Thymus (tissue), 11 donors: ENCODE data around the gene SIGLEC11. TPM values are rescaled to one million over a fixed set of nuclear protein-coding genes. Genes with fewer than 3 reads are reported as not detected.

Experiments used
- DNase-seq, 9 donors: peaks; one replicate each; pipeline ENCODE4 v3.0.0-alpha.2; 2013; ENCODE audit warnings: low spot score in 9 of 9, low read depth in 6 of 9, missing footprints in 1 of 9
- H3K27ac ChIP-seq, 2 donors: one replicate each; pipeline ENCODE4 v1.5.1; 2013; ENCODE audit warnings: control low read depth in 1 of 2, low read depth in 1 of 2, low read length in 1 of 2, mild to moderate bottlenecking in 1 of 2, moderate library complexity in 1 of 2
- H3K27me3 ChIP-seq, 2 donors: one replicate each; pipeline ENCODE4 v1.5.1; 2013; ENCODE audit warnings: low read length in 1 of 2; ENCODE audit not compliant: control insufficient read depth in 2 of 2, insufficient read depth in 1 of 2
- H3K36me3 ChIP-seq, 2 donors: one replicate each; pipeline ENCODE4 v1.5.1; 2013; ENCODE audit warnings: low read length in 1 of 2, mild to moderate bottlenecking in 1 of 2, moderate library complexity in 1 of 2; ENCODE audit not compliant: control insufficient read depth in 2 of 2, insufficient read depth in 2 of 2
- H3K4me1 ChIP-seq, 2 donors: one replicate each; pipeline ENCODE4 v1.5.1; 2013; ENCODE audit warnings: low read length in 2 of 2; ENCODE audit not compliant: control insufficient read depth in 2 of 2, insufficient read depth in 2 of 2
- H3K4me3 ChIP-seq, 2 donors: one replicate each; pipeline ENCODE4 v1.5.1; 2013; ENCODE audit warnings: low read length in 2 of 2, control low read depth in 1 of 2, mild to moderate bottlenecking in 1 of 2
- H3K9me3 ChIP-seq, 2 donors: one replicate each; pipeline ENCODE4 v1.5.1; 2013; ENCODE audit warnings: low read length in 1 of 2, mild to moderate bottlenecking in 1 of 2; ENCODE audit not compliant: control insufficient read depth in 2 of 2, insufficient read depth in 1 of 2
- WGBS: extraction: QIAGEN DNeasy Blood & Tissue Kit; methylation state at CpG from one replicate; pipeline ENCODE4 v1.1.7; 2013; 5-methylcytosine and 5-hydroxymethylcytosine counted together
- polyA plus RNA-seq: library from polyadenylated mRNA; stranded (reverse); fragments of 200-250 nt; gene quantifications from one replicate; pipeline ENCODE4 v1.2.3, GENCODE V29; 2013
- total RNA-seq: library from RNA; stranded (reverse); fragments of 120-200 nt; gene quantifications from one replicate; pipeline ENCODE4 v1.2.4, GENCODE V29; 2013
- donor health status: healthy.

The SIGLEC11 gene
- total and polyA plus RNA-seq, 2 donors: 0.14 to 0.98 TPM

- DNase-seq: no peak
- peaks cover 0 to 11% of the 10 kb centered on the region in 2 donors for H3K4me1 ChIP-seq
- H3K4me3 ChIP-seq: no peak overlapping the region
- 97% methylated on average over 23 of the region's 23 CpGs for WGBS
- H3K27ac ChIP-seq: no peak overlapping the region
- peaks cover 52 to 58% of the 10 kb centered on the region in 2 donors for H3K36me3 ChIP-seq
- no peaks in the 10 kb centered on the region for H3K27me3 ChIP-seq
- H3K9me3 ChIP-seq: no peaks in the 10 kb centered on the region
Measured at GRCh38 chr19:49907745-49908446, 53.1 kb downstream of the SIGLEC11 start.

DNA sequence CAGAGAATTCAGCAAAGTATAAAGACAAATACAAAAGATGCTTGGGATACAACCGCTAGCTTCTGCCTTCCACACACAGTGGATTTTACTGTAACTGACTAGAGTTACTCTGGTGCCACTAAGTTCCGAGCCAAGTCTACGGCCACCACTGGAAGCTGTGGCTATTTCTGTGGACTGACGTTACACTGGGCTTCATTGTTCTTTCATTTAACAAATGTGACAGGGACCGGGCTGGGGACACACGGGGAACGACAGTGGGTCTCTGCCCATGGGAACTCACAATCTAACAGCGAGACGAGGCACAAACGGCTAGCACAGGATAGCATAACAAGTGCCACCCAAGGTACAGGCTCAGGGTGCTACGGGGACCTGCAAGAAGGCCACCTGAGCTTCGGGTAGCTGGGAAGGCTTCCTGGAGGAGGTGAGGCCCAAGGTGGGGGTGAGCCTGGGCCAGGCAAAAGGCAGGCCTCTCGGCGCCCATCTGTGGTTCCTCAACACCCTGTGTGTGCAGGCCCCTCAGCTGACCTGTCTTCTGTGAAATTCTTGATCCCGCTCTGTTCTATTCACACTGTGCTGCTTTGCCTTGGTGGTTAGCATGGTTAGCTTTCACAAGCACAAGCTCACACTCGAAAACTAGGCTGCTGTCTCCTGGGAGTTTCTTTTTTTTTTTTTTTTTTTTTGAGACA lies 54.0 kb downstream of the SIGLEC11 start:
- DNase-seq: no peak
- H3K4me3 ChIP-seq: no peak overlapping the region
- H3K9me3 ChIP-seq: no peaks in the 10 kb centered on the region
- H3K4me1 ChIP-seq: peaks cover 0 to 11% of the 10 kb centered on the region in 2 donors
- no peak overlapping the region for H3K27ac ChIP-seq
- no peaks in the 10 kb centered on the region for H3K27me3 ChIP-seq
- WGBS: 94% methylated on average over 16 of the region's 16 CpGs
- peaks cover 46 to 51% of the 10 kb centered on the region in 2 donors for H3K36me3 ChIP-seq

DNA sequence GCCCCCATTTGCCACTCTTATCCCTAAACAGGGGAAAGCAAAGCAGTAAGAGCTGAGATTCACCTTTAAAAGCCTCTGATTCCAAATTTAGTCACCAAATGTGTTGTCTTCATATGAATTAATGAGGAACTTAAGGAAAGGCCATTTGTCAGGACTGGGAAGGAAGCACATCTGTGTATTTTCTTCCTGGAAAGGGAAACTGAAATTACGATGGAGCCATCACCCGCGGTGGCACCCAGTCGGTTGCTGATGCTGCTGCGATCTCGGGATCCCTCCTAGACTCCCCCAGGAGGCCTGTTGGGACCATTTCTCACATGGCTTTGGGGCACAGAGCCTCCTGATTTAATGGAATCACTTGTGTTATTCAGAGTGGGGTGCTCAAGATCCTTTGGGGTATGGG lies 56.8 kb downstream of the SIGLEC11 start:
- H3K4me1 ChIP-seq: no peaks in the 10 kb centered on the region
- WGBS: 9% methylated on average over 6 of the region's 6 CpGs
- H3K4me3 ChIP-seq: no peak overlapping the region
- no peak overlapping the region for H3K27ac ChIP-seq
- H3K36me3 ChIP-seq: peaks cover 29 to 32% of the 10 kb centered on the region in 2 donors
- DNase-seq: no peak
- no peaks in the 10 kb centered on the region for H3K27me3 ChIP-seq
- no peaks in the 10 kb centered on the region for H3K9me3 ChIP-seq

Other genes with a start within 250 kb of the SIGLEC11 start
- gene TSKS, start 197.9 kb downstream of the SIGLEC11 start, total RNA-seq: 2.6 TPM
- 2.4 TPM for gene TSKS, start 197.9 kb downstream of the SIGLEC11 start, polyA plus RNA-seq
- gene AP2A1, start 194.2 kb downstream of the SIGLEC11 start, total RNA-seq: 16.5 TPM
- 26.5 TPM for gene AP2A1, start 194.2 kb downstream of the SIGLEC11 start, polyA plus RNA-seq
- 16.6 TPM for gene FUZ, start 147.9 kb downstream of the SIGLEC11 start, total RNA-seq
- gene FUZ, start 147.9 kb downstream of the SIGLEC11 start, polyA plus RNA-seq: 20.9 TPM
- 7.6 TPM for gene MED25, start 142.9 kb downstream of the SIGLEC11 start, total RNA-seq
- 48.0 TPM for gene MED25, start 142.9 kb downstream of the SIGLEC11 start, polyA plus RNA-seq
- gene PTOV1, start 110.0 kb downstream of the SIGLEC11 start, total RNA-seq: 63.6 TPM
- 125 TPM for gene PTOV1, start 110.0 kb downstream of the SIGLEC11 start, polyA plus RNA-seq
- 28.4 TPM for gene PNKP, start 93.6 kb downstream of the SIGLEC11 start, total RNA-seq
- 85.3 TPM for gene PNKP, start 93.6 kb downstream of the SIGLEC11 start, polyA plus RNA-seq
- 4.4 TPM for gene AKT1S1, start 83.8 kb downstream of the SIGLEC11 start, total RNA-seq
- 27.9 TPM for gene AKT1S1, start 83.8 kb downstream of the SIGLEC11 start, polyA plus RNA-seq
- 2.9 TPM for gene TBC1D17, start 83.5 kb downstream of the SIGLEC11 start, total RNA-seq
- gene TBC1D17, start 83.5 kb downstream of the SIGLEC11 start, polyA plus RNA-seq: 69.7 TPM
- 8.6 TPM for gene IL4I1, start 64.3 kb downstream of the SIGLEC11 start, total RNA-seq
- 11.5 TPM for gene IL4I1, start 64.3 kb downstream of the SIGLEC11 start, polyA plus RNA-seq
- gene ATF5, start 32.0 kb downstream of the SIGLEC11 start, total RNA-seq: 16.0 TPM
- 53.9 TPM for gene ATF5, start 32.0 kb downstream of the SIGLEC11 start, polyA plus RNA-seq
- 46.7 TPM for gene NUP62, start 31.7 kb downstream of the SIGLEC11 start, total RNA-seq
- 24.9 TPM for gene NUP62, start 31.7 kb downstream of the SIGLEC11 start, polyA plus RNA-seq
- gene VRK3, start 64.2 kb upstream of the SIGLEC11 start, total RNA-seq: 41.3 TPM
- gene VRK3, start 64.2 kb upstream of the SIGLEC11 start, polyA plus RNA-seq: 27.2 TPM
- 5.7 TPM for gene ZNF473, start 64.8 kb upstream of the SIGLEC11 start, total RNA-seq
- 2.5 TPM for gene ZNF473, start 64.8 kb upstream of the SIGLEC11 start, polyA plus RNA-seq
- gene IZUMO2, start 202.1 kb upstream of the SIGLEC11 start, total RNA-seq: not detected
- not detected for gene IZUMO2, start 202.1 kb upstream of the SIGLEC11 start, polyA plus RNA-seq
- gene MYH14, start 242.4 kb upstream of the SIGLEC11 start, total RNA-seq: 1.6 TPM
- gene MYH14, start 242.4 kb upstream of the SIGLEC11 start, polyA plus RNA-seq: 16.2 TPM